ENCODE data around the gene ODAD2.
"Not testable (repeated sequence)": the region's sequence is repeated elsewhere in the genome, so short reads cannot be mapped to it uniquely, and the experiment has no call there.

ODAD2 gene

GRCh38 chr10:27970795-27971194, 28.1 kb downstream of the ODAD2 start:
- not testable (repeated sequence) for DNase-seq (ENCODE audit: low spot score); FAIRE-seq

- not testable (repeated sequence) for DNase-seq (ENCODE audit: low spot score); FAIRE-seq
These were observed 28.9 kb downstream of the ODAD2 start for GRCh38 chr10:27969931-27970330.

DNA sequence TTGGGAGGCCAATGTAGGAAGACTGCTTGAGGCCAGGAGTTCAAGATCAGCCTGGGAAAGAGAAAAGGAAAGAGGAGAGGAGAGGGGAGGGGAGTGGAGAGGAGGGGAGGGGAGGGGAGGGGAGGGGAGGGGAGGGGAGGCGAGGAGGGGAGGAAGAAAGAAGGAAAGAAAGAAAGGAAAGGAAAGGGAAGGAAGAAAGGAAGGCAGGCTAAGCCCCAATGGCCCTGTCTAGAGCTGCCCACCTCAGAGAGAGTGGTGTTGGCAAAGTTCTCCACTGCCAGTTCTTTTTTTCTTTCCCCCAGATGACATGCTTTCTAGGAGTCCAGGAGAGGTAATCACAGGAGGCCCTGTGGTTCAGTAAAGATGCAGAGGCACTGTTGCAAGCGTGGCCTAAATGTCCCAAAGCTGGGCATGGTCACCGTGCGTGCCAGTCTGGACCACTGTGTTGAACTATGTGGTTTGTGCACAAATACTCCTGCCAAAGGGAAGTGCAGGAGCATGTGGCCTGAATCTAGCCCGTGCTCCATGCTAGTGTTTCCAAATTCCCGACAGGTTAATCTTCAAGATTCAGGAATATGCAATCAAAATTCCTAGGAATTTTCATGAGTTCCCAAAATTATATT, 39.7 kb downstream of the ODAD2 start:
- FAIRE-seq (no peak), DNase-seq (ENCODE audit: low spot score) (no peak)

DNA sequence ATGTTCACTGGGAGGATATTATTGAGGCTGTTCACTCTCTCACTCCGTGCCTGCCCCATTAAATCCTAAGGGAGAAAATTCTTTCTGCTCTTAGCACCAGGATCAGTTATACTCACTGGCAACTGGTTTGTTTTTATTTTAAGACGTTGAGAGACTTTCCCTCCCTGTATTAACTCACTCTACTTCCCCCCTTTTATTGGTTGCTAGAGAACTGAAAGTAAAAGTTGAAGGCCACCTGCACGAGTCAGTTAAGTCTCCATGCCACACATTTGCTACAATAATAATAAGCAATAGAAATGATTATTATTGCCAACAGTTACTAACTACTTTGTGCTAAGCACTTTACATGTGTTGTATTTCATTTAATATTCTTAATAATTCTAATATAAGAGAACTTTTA, 40.5 kb downstream of the ODAD2 start:
- not testable (repeated sequence) for FAIRE-seq; DNase-seq (ENCODE audit: low spot score)

GRCh38 chr10:27950242-27950564, 48.7 kb downstream of the ODAD2 start:
- FAIRE-seq: no peak
- DNase-seq (ENCODE audit: low spot score): no peak

DNA sequence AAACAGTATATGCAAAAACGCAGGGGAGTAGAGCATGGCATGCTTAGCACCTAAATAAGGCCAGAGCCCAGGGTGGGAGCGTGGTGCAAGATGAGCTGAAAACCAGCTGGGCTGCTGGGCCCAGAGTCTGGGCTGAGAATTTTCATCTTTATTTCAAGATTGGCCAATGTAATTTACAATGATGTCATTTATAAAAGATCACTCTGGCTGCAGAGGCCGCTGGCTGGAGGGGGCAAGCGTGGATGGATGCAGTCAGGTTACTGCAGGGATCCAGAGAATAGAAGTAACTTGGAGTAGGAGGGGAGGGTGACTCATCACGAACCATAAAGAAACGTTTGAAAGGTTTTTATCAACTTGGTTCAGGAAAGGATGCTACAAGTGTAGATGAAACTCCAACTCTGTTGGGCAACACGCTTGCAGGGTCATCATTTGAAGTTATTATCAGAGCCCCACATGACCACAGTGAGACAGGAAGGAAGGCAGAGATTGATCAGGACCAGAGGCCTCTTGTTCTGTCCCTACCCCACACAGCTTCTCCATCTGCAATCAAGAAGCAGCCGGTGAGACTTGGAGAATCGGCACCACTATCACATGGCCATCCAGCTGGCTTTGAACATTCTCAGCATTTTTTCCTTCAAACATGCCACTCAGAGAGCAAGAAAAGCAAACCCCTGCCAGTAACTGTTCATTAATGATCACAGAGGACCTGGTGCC, 49.2 kb downstream of the ODAD2 start:
- FAIRE-seq (no peak), DNase-seq (ENCODE audit: low spot score) (no peak)

DNA sequence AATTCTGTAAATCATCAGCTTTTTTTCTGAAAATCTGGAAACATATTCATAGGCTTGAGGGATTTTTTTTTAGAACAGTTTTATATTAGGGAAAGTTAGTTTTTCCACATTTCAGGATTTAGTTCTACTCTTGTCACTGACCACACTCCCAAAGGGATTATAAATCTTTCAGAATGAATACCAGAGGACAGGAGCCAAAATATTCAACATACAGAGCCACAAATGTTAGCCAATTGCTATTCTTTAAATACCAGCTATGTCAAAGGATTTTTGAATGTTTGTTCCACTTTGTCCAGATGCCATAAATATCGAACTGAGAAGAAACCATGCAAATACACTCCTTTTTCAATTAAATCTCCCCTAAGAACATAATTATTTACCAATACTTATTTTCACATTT, 50.7 kb downstream of the ODAD2 start:
- no peak for FAIRE-seq
- DNase-seq (ENCODE audit: low spot score): no peak

GRCh38 chr10:27947540-27947939, 51.3 kb downstream of the ODAD2 start:
- DNase-seq (ENCODE audit: low spot score) (no peak), FAIRE-seq (no peak)

DNA sequence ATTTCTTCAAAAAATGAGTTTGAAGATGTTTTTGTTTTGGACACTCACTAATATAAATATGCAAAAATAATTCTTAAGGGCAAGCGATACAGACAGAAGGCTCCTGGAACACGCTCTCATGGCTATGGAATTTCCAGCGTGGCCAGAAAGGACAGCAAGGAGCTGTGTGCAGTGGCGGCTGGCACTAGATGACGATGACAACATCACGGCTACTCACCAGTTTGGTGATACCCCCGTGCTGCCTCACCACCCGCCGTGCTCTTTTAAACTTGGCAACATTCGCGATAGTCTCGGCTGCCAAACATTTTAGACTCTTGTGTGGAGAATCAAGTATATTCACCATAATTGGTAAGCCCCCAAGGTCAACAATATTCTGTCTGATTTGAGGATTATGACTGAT, 54.9 kb downstream of the ODAD2 start:
- DNase-seq (ENCODE audit: low spot score): peak; percentile 16
- no peak for FAIRE-seq

DNA sequence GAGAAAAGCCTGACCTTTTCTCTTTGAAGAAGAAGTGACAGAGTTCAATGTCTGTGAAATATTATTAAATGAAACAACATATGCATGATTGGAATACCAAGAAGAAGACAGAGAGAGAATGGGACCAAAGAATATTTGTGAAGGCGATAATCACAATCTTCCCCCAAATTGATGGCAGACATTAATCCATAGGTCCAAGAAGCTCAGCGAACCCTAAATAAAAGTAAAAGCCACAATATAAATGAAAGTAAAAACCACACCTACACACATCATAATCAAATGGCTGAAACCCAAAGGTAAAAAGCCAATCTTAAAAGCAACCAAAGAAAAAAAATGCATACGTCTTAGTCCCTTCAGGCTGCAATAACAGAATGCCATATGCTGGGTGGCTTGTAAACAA, 84.0 kb downstream of the ODAD2 start:
- DNase-seq (ENCODE audit: low spot score) (no peak), FAIRE-seq (no peak)

DNA sequence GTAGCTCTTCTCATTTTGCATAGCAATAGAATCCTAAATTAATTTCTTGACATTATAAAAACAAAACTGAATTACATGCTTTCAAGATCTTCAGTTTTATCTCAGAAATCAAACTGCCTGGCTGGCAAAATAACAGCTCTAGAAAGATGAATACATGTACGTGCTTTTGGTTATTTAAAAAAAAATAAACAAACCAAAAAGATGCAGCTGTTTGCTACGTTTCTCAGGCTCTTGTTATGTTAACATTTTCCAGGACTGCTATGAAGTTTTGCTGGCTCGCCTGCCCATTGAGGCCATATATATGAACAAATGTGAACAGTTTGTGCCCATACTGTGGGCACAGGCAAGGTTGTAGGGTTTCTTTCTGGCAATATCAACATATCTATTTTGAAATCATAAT, 86.6 kb downstream of the ODAD2 start:
- DNase-seq (ENCODE audit: low spot score) (no peak), FAIRE-seq (no peak)

DNA sequence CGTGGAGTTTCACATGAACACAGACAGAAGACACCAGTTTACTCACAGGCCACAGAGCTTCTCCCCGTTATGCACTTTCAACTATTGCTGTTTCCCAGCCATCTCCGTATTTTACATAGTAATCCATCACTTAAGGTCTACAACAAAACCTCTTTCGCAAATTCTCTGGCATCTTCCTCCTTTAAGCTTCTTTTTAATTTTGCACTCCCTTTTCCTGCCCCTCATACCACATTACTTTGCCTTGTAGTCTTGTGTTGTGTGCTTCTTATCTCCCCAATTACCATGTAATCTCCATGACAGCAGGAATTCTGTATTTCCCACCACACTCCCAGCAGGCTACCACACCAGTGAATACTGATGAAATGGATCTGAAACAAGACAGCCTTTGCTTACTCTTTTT, 87.3 kb downstream of the ODAD2 start:
- FAIRE-seq (no peak), DNase-seq (ENCODE audit: low spot score) (no peak)

- FAIRE-seq (no peak), DNase-seq (ENCODE audit: low spot score) (no peak)
These were observed 87.9 kb downstream of the ODAD2 start for GRCh38 chr10:27911011-27911410.

DNA sequence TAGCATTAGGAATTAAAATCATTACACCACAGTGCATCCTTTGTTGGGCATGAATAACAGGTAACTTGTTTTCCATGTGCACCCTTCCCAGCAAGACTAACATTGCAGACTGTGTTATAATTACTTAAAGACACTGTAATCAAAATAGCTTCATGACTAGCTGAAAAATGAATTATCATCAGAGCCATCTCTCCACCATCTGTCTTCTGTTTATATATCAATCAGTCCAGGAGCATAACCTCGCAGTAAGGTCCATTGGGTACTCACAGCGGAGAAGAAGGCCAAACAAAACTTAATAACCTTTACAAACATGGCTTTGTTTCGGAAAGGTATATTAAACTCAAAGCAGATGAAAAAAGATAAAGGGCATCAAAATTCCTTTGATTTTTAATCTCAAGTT, 90.6 kb downstream of the ODAD2 start:
- DNase-seq (ENCODE audit: low spot score) (no peak), FAIRE-seq (no peak)

- FAIRE-seq: not testable (repeated sequence)
- DNase-seq (ENCODE audit: low spot score): peak; percentile 10
These were observed 99.4 kb downstream of the ODAD2 start for GRCh38 chr10:27899485-27899884.

- FAIRE-seq: no peak
- DNase-seq (ENCODE audit: low spot score): no peak
These were observed 99.8 kb downstream of the ODAD2 start for GRCh38 chr10:27899058-27899457.

GRCh38 chr10:27893358-27893954, 105.4 kb downstream of the ODAD2 start:
- DNase-seq (ENCODE audit: low spot score) (peak; percentile 49), FAIRE-seq (peak; percentile 49)

GRCh38 chr10:27890971-27891370, 107.9 kb downstream of the ODAD2 start:
- DNase-seq (ENCODE audit: low spot score) (peak; percentile 50), FAIRE-seq (peak; percentile 62)

- no peak for DNase-seq (ENCODE audit: low spot score)
- FAIRE-seq: no peak
These were observed 109.4 kb downstream of the ODAD2 start for GRCh38 chr10:27889518-27889917.

- FAIRE-seq: no peak
- no peak for DNase-seq (ENCODE audit: low spot score)
These were observed 114.7 kb downstream of the ODAD2 start for GRCh38 chr10:27884185-27884641.

- DNase-seq (ENCODE audit: low spot score): no peak
- FAIRE-seq: no peak
These were observed 120.6 kb downstream of the ODAD2 start for GRCh38 chr10:27878281-27878680.

GRCh38 chr10:27865221-27865635, 133.7 kb downstream of the ODAD2 start:
- DNase-seq (ENCODE audit: low spot score) (no peak), FAIRE-seq (no peak)

DNA sequence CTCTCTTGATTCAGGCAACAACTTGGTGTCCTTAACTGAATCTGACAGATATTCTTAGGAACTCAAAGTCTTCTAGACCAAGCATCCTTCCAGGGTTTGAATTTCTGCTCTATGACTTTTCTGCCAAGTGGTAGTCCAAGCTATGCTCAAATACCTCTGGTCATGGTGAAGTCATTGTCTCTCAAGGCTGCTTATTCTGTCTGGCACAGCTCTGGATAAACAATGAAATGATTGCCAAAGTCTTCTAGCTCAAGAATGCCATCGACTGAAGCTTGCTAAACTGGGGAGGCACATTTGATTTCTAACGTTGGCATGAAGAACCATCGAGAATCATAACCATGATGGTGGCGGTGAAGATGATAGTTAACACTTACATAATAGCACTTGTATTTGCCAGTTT, 137.1 kb downstream of the ODAD2 start:
- DNase-seq (ENCODE audit: low spot score): no peak
- no peak for FAIRE-seq
